ENCODE results near the gene CERKL.

CERKL gene

DNA sequence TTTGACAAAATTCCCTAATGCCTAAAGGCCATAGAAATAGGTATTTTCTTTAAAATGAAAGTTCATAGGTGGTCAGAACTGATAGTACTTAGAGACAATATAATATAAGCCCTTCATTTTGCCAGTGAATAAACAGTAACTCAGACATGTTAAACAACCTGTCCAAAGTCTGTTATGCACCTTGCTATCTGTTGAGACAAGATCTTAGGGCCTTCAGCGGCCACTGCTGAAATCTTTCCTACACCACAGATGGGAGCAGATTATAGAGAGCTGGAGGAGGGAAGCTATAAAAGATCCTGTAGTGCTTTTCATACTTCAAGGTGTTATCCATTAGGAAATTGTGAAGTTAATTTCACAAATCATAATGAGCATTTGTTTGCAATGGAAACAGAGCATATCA is 13.8 kb downstream of the CERKL start:
- H3K36me3 Mint-ChIP-seq (ENCODE audit: low read depth): no peaks in the 10 kb centered on the region
- H3K4me3 Mint-ChIP-seq: no peak overlapping the region
- peaks cover 6% of the 10 kb centered on the region for H3K9me3 Mint-ChIP-seq
- H3K27me3 Mint-ChIP-seq (ENCODE audit: low read depth): no peaks in the 10 kb centered on the region
- no peak overlapping the region for H3K27ac Mint-ChIP-seq
- TF ChIP-seq, protein P1, sequence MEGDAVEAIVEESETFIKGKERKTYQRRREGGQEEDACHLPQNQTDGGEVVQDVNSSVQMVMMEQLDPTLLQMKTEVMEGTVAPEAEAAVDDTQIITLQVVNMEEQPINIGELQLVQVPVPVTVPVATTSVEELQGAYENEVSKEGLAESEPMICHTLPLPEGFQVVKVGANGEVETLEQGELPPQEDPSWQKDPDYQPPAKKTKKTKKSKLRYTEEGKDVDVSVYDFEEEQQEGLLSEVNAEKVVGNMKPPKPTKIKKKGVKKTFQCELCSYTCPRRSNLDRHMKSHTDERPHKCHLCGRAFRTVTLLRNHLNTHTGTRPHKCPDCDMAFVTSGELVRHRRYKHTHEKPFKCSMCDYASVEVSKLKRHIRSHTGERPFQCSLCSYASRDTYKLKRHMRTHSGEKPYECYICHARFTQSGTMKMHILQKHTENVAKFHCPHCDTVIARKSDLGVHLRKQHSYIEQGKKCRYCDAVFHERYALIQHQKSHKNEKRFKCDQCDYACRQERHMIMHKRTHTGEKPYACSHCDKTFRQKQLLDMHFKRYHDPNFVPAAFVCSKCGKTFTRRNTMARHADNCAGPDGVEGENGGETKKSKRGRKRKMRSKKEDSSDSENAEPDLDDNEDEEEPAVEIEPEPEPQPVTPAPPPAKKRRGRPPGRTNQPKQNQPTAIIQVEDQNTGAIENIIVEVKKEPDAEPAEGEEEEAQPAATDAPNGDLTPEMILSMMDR (IDR thresholded peaks at IDR 0.05; ENCODE audit: unreplicated experiment in 3 of 3): no peak
- H3K4me1 Mint-ChIP-seq: no peaks in the 10 kb centered on the region

- TF ChIP-seq, protein P1 (IDR thresholded peaks at IDR 0.05; ENCODE audit: unreplicated experiment in 3 of 3): no peak
- H3K27ac Mint-ChIP-seq: peak overlapping the region in 1 of 3 experiments; percentile 82
- H3K9me3 Mint-ChIP-seq: peaks cover 5% of the 10 kb centered on the region
- no peaks in the 10 kb centered on the region for H3K36me3 Mint-ChIP-seq (ENCODE audit: low read depth)
- no peaks in the 10 kb centered on the region for H3K4me1 Mint-ChIP-seq
- no peak overlapping the region for H3K4me3 Mint-ChIP-seq
- no peaks in the 10 kb centered on the region for H3K27me3 Mint-ChIP-seq (ENCODE audit: low read depth)
These were observed 14.8 kb downstream of the CERKL start for GRCh38 chr2:181642086-181642485.

DNA sequence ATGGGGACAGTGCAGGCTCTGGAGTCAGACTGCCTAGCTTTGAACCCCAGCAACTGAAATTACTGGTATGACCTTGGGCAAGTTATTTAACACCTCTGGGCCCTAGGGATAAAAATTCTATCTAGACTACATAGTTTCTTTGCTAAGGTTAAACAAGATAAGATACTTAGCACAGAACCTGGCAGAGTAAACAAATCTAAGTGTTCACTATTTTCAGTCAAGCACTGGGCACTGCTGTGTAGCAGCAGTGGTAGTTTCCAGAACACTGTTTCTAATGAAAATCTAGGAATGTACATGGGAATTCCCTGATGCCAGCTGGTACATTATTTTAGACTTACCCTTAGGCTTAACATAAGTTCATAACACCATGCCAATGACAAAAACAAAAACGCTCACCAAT is 17.2 kb downstream of the CERKL start:
- H3K36me3 Mint-ChIP-seq (ENCODE audit: low read depth): no peaks in the 10 kb centered on the region
- H3K9me3 Mint-ChIP-seq: no peaks in the 10 kb centered on the region
- H3K27me3 Mint-ChIP-seq (ENCODE audit: low read depth): peaks cover 5% of the 10 kb centered on the region
- H3K4me3 Mint-ChIP-seq: no peak overlapping the region
- TF ChIP-seq, protein P1 (IDR thresholded peaks at IDR 0.05; ENCODE audit: unreplicated experiment in 3 of 3): no peak
- no peak overlapping the region for H3K27ac Mint-ChIP-seq
- no peaks in the 10 kb centered on the region for H3K4me1 Mint-ChIP-seq

GRCh38 chr2:181632733-181633401 is 24.0 kb downstream of the CERKL start:
- TF ChIP-seq, protein P1 (IDR thresholded peaks at IDR 0.05; ENCODE audit: unreplicated experiment in 3 of 3): no peak
- Mint-ChIP-seq H3K27ac (no peak overlapping the region), H3K9me3 (no peaks in the 10 kb centered on the region), H3K4me1 (no peaks in the 10 kb centered on the region), H3K36me3 (ENCODE audit: low read depth) (no peaks in the 10 kb centered on the region), H3K4me3 (no peak overlapping the region), H3K27me3 (ENCODE audit: low read depth) (peaks cover 5% of the 10 kb centered on the region)

- Mint-ChIP-seq H3K9me3 (no peaks in the 10 kb centered on the region), H3K4me1 (no peaks in the 10 kb centered on the region), H3K36me3 (ENCODE audit: low read depth) (no peaks in the 10 kb centered on the region), H3K4me3 (no peak overlapping the region), H3K27ac (no peak overlapping the region), H3K27me3 (ENCODE audit: low read depth) (peaks cover 19% of the 10 kb centered on the region)
- TF ChIP-seq, protein P1 (IDR thresholded peaks at IDR 0.05; ENCODE audit: unreplicated experiment in 3 of 3): no peak
These were observed 28.0 kb downstream of the CERKL start for GRCh38 chr2:181628590-181629585.
